Measurements from ENCODE around the gene PLN.

PLN gene

GRCh38 chr6:118536478-118536877 lies 11.6 kb upstream of the PLN start:
- Histone ChIP-seq H3K4me1 (ENCODE audit: control insufficient read depth, insufficient read depth, low read length) (no peaks in the 10 kb centered on the region), H3K27me3 (ENCODE audit: control insufficient read depth, insufficient read depth, low read length) (no peaks in the 10 kb centered on the region), H3K9me3 (ENCODE audit: control insufficient read depth, insufficient read depth, low read length) (no peaks in the 10 kb centered on the region), H3K27ac (ENCODE audit: low read length) (no peak overlapping the region), H3K36me3 (ENCODE audit: control insufficient read depth, insufficient read depth, low read length) (no peaks in the 10 kb centered on the region), H3K4me3 (ENCODE audit: low read length) (no peak overlapping the region)
- DNase-seq (ENCODE audit: low read depth, low spot score): no peak
- WGBS (ENCODE audit: insufficient coverage, insufficient read length): no CpG with 5 or more reads among the region's 2 CpGs

- no peaks in the 10 kb centered on the region for H3K9me3 ChIP-seq (ENCODE audit: control insufficient read depth, insufficient read depth, low read length)
- H3K27me3 ChIP-seq (ENCODE audit: control insufficient read depth, insufficient read depth, low read length): no peaks in the 10 kb centered on the region
- no peak overlapping the region for H3K4me3 ChIP-seq (ENCODE audit: low read length)
- no peaks in the 10 kb centered on the region for H3K36me3 ChIP-seq (ENCODE audit: control insufficient read depth, insufficient read depth, low read length)
- no peak overlapping the region for H3K27ac ChIP-seq (ENCODE audit: low read length)
- no peak for DNase-seq (ENCODE audit: low read depth, low spot score)
- no CpG with 5 or more reads among the region's 2 CpGs for WGBS (ENCODE audit: insufficient coverage, insufficient read length)
- H3K4me1 ChIP-seq (ENCODE audit: control insufficient read depth, insufficient read depth, low read length): no peaks in the 10 kb centered on the region
Observed at GRCh38 chr6:118537574-118537973, 10.5 kb upstream of the PLN start.

- Histone ChIP-seq H3K36me3 (ENCODE audit: control insufficient read depth, insufficient read depth, low read length) (no peaks in the 10 kb centered on the region), H3K4me1 (ENCODE audit: control insufficient read depth, insufficient read depth, low read length) (no peaks in the 10 kb centered on the region), H3K27ac (ENCODE audit: low read length) (no peak overlapping the region), H3K4me3 (ENCODE audit: low read length) (no peak overlapping the region), H3K27me3 (ENCODE audit: control insufficient read depth, insufficient read depth, low read length) (no peaks in the 10 kb centered on the region), H3K9me3 (ENCODE audit: control insufficient read depth, insufficient read depth, low read length) (no peaks in the 10 kb centered on the region)
- no peak for DNase-seq (ENCODE audit: low read depth, low spot score)
- no CpG with 5 or more reads among the region's 3 CpGs for WGBS (ENCODE audit: insufficient coverage, insufficient read length)
Observed at GRCh38 chr6:118542184-118542952, 5.7 kb upstream of the PLN start.

GRCh38 chr6:118544105-118544504 lies 4.0 kb upstream of the PLN start:
- Histone ChIP-seq H3K36me3 (ENCODE audit: control insufficient read depth, insufficient read depth, low read length) (no peaks in the 10 kb centered on the region), H3K27ac (ENCODE audit: low read length) (no peak overlapping the region), H3K9me3 (ENCODE audit: control insufficient read depth, insufficient read depth, low read length) (no peaks in the 10 kb centered on the region), H3K4me1 (ENCODE audit: control insufficient read depth, insufficient read depth, low read length) (no peaks in the 10 kb centered on the region), H3K27me3 (ENCODE audit: control insufficient read depth, insufficient read depth, low read length) (no peaks in the 10 kb centered on the region), H3K4me3 (ENCODE audit: low read length) (no peak overlapping the region)
- no peak for DNase-seq (ENCODE audit: low read depth, low spot score)
- WGBS (ENCODE audit: insufficient coverage, insufficient read length): no CpG with 5 or more reads among the region's 3 CpGs

GRCh38 chr6:118546164-118546879 lies 1.8 kb upstream of the PLN start:
- Histone ChIP-seq H3K36me3 (ENCODE audit: control insufficient read depth, insufficient read depth, low read length) (no peaks in the 10 kb centered on the region), H3K27me3 (ENCODE audit: control insufficient read depth, insufficient read depth, low read length) (no peaks in the 10 kb centered on the region), H3K27ac (ENCODE audit: low read length) (no peak overlapping the region), H3K9me3 (ENCODE audit: control insufficient read depth, insufficient read depth, low read length) (no peaks in the 10 kb centered on the region), H3K4me3 (ENCODE audit: low read length) (no peak overlapping the region), H3K4me1 (ENCODE audit: control insufficient read depth, insufficient read depth, low read length) (no peaks in the 10 kb centered on the region)
- WGBS (ENCODE audit: insufficient coverage, insufficient read length): no CpG with 5 or more reads among the region's 4 CpGs
- no peak for DNase-seq (ENCODE audit: low read depth, low spot score)

- no peaks in the 10 kb centered on the region for H3K36me3 ChIP-seq (ENCODE audit: control insufficient read depth, insufficient read depth, low read length)
- H3K4me3 ChIP-seq (ENCODE audit: low read length): no peak overlapping the region
- no peaks in the 10 kb centered on the region for H3K27me3 ChIP-seq (ENCODE audit: control insufficient read depth, insufficient read depth, low read length)
- no peaks in the 10 kb centered on the region for H3K4me1 ChIP-seq (ENCODE audit: control insufficient read depth, insufficient read depth, low read length)
- WGBS (ENCODE audit: insufficient coverage, insufficient read length): no CpG with 5 or more reads among the region's 1 CpG
- H3K27ac ChIP-seq (ENCODE audit: low read length): no peak overlapping the region
- H3K9me3 ChIP-seq (ENCODE audit: control insufficient read depth, insufficient read depth, low read length): no peaks in the 10 kb centered on the region
- DNase-seq (ENCODE audit: low read depth, low spot score): no peak
Observed at GRCh38 chr6:118546880-118547218, 1.2 kb upstream of the PLN start.

GRCh38 chr6:118548613-118549012 lies 517 bp downstream of the PLN start:
- Histone ChIP-seq H3K4me3 (ENCODE audit: low read length) (no peak overlapping the region), H3K27me3 (ENCODE audit: control insufficient read depth, insufficient read depth, low read length) (no peaks in the 10 kb centered on the region), H3K9me3 (ENCODE audit: control insufficient read depth, insufficient read depth, low read length) (no peaks in the 10 kb centered on the region), H3K36me3 (ENCODE audit: control insufficient read depth, insufficient read depth, low read length) (no peaks in the 10 kb centered on the region), H3K27ac (ENCODE audit: low read length) (no peak overlapping the region), H3K4me1 (ENCODE audit: control insufficient read depth, insufficient read depth, low read length) (no peaks in the 10 kb centered on the region)
- no peak for DNase-seq (ENCODE audit: low read depth, low spot score)

GRCh38 chr6:118551063-118552053 lies 3.3 kb downstream of the PLN start:
- DNase-seq (ENCODE audit: low read depth, low spot score): no peak
- Histone ChIP-seq H3K4me3 (ENCODE audit: low read length) (no peak overlapping the region), H3K36me3 (ENCODE audit: control insufficient read depth, insufficient read depth, low read length) (no peaks in the 10 kb centered on the region), H3K4me1 (ENCODE audit: control insufficient read depth, insufficient read depth, low read length) (no peaks in the 10 kb centered on the region), H3K27me3 (ENCODE audit: control insufficient read depth, insufficient read depth, low read length) (no peaks in the 10 kb centered on the region), H3K27ac (ENCODE audit: low read length) (no peak overlapping the region), H3K9me3 (ENCODE audit: control insufficient read depth, insufficient read depth, low read length) (no peaks in the 10 kb centered on the region)
- 100% methylated on average over 1 of the region's 3 CpGs for WGBS (ENCODE audit: insufficient coverage, insufficient read length)

- DNase-seq (ENCODE audit: low read depth, low spot score): no peak
- Histone ChIP-seq H3K27ac (ENCODE audit: low read length) (no peak overlapping the region), H3K4me1 (ENCODE audit: control insufficient read depth, insufficient read depth, low read length) (no peaks in the 10 kb centered on the region), H3K9me3 (ENCODE audit: control insufficient read depth, insufficient read depth, low read length) (no peaks in the 10 kb centered on the region), H3K36me3 (ENCODE audit: control insufficient read depth, insufficient read depth, low read length) (no peaks in the 10 kb centered on the region), H3K27me3 (ENCODE audit: control insufficient read depth, insufficient read depth, low read length) (no peaks in the 10 kb centered on the region), H3K4me3 (ENCODE audit: low read length) (no peak overlapping the region)
- no CpG with 5 or more reads among the region's 1 CpG for WGBS (ENCODE audit: insufficient coverage, insufficient read length)
Observed at GRCh38 chr6:118553132-118553531, 5.0 kb downstream of the PLN start.

- WGBS (ENCODE audit: insufficient coverage, insufficient read length): no CpG with 5 or more reads among the region's 1 CpG
- DNase-seq (ENCODE audit: low read depth, low spot score): no peak
- Histone ChIP-seq H3K27me3 (ENCODE audit: control insufficient read depth, insufficient read depth, low read length) (no peaks in the 10 kb centered on the region), H3K4me1 (ENCODE audit: control insufficient read depth, insufficient read depth, low read length) (no peaks in the 10 kb centered on the region), H3K4me3 (ENCODE audit: low read length) (no peak overlapping the region), H3K36me3 (ENCODE audit: control insufficient read depth, insufficient read depth, low read length) (no peaks in the 10 kb centered on the region), H3K9me3 (ENCODE audit: control insufficient read depth, insufficient read depth, low read length) (no peaks in the 10 kb centered on the region), H3K27ac (ENCODE audit: low read length) (no peak overlapping the region)
Observed at GRCh38 chr6:118554698-118555097, 6.6 kb downstream of the PLN start.
